ENCODE results near the gene PTPRU. TPM values are rescaled to one million over a fixed set of nuclear protein-coding genes. Genes with fewer than 3 reads are reported as not detected.

The PTPRU gene
- total and polyA plus RNA-seq, 2 experiments from 2014 or later = 8.0 to 105 TPM

GRCh38 chr1:29255134-29255666 is 18.9 kb downstream of the PTPRU start:
- H3K4me3 ChIP-seq = no peak overlapping the region
- DNase-seq (ENCODE audit: low spot score) (no peak), ATAC-seq (no peak)
- no peaks in the 10 kb centered on the region for H3F3A ChIP-seq (replicated peaks; ENCODE audit: low read depth)
- peaks cover 40% of the 10 kb centered on the region for H3K4me1 ChIP-seq (ENCODE audit: insufficient read depth)
- TF ChIP-seq NANOG (IDR thresholded peaks at IDR 0.05; ENCODE audit: borderline replicate concordance) (no peak), JUNB (IDR thresholded peaks at IDR 0.05; ENCODE audit: unreplicated experiment) (no peak)
- Mint-ChIP-seq H3K9me3 (no peaks in the 10 kb centered on the region), H3K4me3 (no peak overlapping the region), H3K4me1 (peaks cover 52% of the 10 kb centered on the region), H3K27ac (no peak overlapping the region), H3K27me3 (ENCODE audit: insufficient read depth, low read depth, poor library complexity) (peaks cover 50% of the 10 kb centered on the region), H3K36me3 (ENCODE audit: low read depth) (no peaks in the 10 kb centered on the region)
- no peaks in the 10 kb centered on the region for H3K79me2 ChIP-seq (replicated peaks; ENCODE audit: insufficient read depth)
- no peak overlapping the region for H3K4me2 ChIP-seq
- no peaks in the 10 kb centered on the region for H3K36me3 ChIP-seq (ENCODE audit: insufficient read depth)
- H3K27me3 ChIP-seq (ENCODE audit: insufficient read depth) = peaks cover 32% of the 10 kb centered on the region
- H3K9me2 ChIP-seq (ENCODE audit: insufficient read depth) = no peaks in the 10 kb centered on the region
- H4K20me1 ChIP-seq (replicated peaks; ENCODE audit: insufficient read depth) = no peaks in the 10 kb centered on the region
- no peak overlapping the region for H2AFZ ChIP-seq
- H3K27ac ChIP-seq (ENCODE audit: low read depth) = no peak overlapping the region

- Mint-ChIP-seq H3K27ac (no peak overlapping the region), H3K27me3 (ENCODE audit: insufficient read depth, low read depth, poor library complexity) (peaks cover 58% of the 10 kb centered on the region), H3K9me3 (no peaks in the 10 kb centered on the region), H3K4me3 (no peak overlapping the region), H3K4me1 (peaks cover 47% of the 10 kb centered on the region), H3K36me3 (ENCODE audit: low read depth) (no peaks in the 10 kb centered on the region)
- H3K9me2 ChIP-seq (ENCODE audit: insufficient read depth) = no peaks in the 10 kb centered on the region
- peaks cover 2% of the 10 kb centered on the region; the same call in 1 of the 2 replicates for H4K20me1 ChIP-seq (replicated peaks; ENCODE audit: insufficient read depth)
- H3K27me3 ChIP-seq (ENCODE audit: insufficient read depth) = peaks cover 43% of the 10 kb centered on the region
- no peaks in the 10 kb centered on the region for H3K79me2 ChIP-seq (replicated peaks; ENCODE audit: insufficient read depth)
- H3K4me1 ChIP-seq (ENCODE audit: insufficient read depth) = peaks cover 32% of the 10 kb centered on the region
- ATAC-seq = peak; percentile 4; the same call in 2 of the 3 replicates
- H3K36me3 ChIP-seq (ENCODE audit: insufficient read depth) = no peaks in the 10 kb centered on the region
- H3K4me2 ChIP-seq = peak overlapping the region; percentile 64
- 0 out of 2 replicates have a peak overlapping the region, but pooled peaks have one; percentile 32 for H3K4me3 ChIP-seq
- H2AFZ ChIP-seq = no peak overlapping the region
- no peak overlapping the region for H3K27ac ChIP-seq (ENCODE audit: low read depth)
- TF ChIP-seq, protein P1, sequence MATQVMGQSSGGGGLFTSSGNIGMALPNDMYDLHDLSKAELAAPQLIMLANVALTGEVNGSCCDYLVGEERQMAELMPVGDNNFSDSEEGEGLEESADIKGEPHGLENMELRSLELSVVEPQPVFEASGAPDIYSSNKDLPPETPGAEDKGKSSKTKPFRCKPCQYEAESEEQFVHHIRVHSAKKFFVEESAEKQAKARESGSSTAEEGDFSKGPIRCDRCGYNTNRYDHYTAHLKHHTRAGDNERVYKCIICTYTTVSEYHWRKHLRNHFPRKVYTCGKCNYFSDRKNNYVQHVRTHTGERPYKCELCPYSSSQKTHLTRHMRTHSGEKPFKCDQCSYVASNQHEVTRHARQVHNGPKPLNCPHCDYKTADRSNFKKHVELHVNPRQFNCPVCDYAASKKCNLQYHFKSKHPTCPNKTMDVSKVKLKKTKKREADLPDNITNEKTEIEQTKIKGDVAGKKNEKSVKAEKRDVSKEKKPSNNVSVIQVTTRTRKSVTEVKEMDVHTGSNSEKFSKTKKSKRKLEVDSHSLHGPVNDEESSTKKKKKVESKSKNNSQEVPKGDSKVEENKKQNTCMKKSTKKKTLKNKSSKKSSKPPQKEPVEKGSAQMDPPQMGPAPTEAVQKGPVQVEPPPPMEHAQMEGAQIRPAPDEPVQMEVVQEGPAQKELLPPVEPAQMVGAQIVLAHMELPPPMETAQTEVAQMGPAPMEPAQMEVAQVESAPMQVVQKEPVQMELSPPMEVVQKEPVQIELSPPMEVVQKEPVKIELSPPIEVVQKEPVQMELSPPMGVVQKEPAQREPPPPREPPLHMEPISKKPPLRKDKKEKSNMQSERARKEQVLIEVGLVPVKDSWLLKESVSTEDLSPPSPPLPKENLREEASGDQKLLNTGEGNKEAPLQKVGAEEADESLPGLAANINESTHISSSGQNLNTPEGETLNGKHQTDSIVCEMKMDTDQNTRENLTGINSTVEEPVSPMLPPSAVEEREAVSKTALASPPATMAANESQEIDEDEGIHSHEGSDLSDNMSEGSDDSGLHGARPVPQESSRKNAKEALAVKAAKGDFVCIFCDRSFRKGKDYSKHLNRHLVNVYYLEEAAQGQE (IDR thresholded peaks at IDR 0.05; ENCODE audit: unreplicated experiment) = no peak
- no peak for TF ChIP-seq JUNB (IDR thresholded peaks at IDR 0.05; ENCODE audit: unreplicated experiment)
- TF ChIP-seq STAT1 (IDR thresholded peaks at IDR 0.05; ENCODE audit: unreplicated experiment) = no peak
- no peak for TF ChIP-seq POLR2AphosphoS5 (IDR thresholded peaks at IDR 0.05; ENCODE audit: low read depth)
- TF ChIP-seq ZNF114 (CRISPR knock-in tag; IDR thresholded peaks at IDR 0.05) = no peak
- no peak for TF ChIP-seq ETS1 (IDR thresholded peaks at IDR 0.05)
- TF ChIP-seq EZH2phosphoT487 (IDR thresholded peaks at IDR 0.05; ENCODE audit: unreplicated experiment) = no peak
- TF ChIP-seq NANOG (IDR thresholded peaks at IDR 0.05; ENCODE audit: borderline replicate concordance) = no peak
- TF ChIP-seq ZNF331 (CRISPR knock-in tag; IDR thresholded peaks at IDR 0.05; ENCODE audit: low read depth) = no peak
- no peak for TF ChIP-seq CREB1 (CRISPR knock-in tag; IDR thresholded peaks at IDR 0.05; ENCODE audit: low read depth)
- TF ChIP-seq, protein P2, sequence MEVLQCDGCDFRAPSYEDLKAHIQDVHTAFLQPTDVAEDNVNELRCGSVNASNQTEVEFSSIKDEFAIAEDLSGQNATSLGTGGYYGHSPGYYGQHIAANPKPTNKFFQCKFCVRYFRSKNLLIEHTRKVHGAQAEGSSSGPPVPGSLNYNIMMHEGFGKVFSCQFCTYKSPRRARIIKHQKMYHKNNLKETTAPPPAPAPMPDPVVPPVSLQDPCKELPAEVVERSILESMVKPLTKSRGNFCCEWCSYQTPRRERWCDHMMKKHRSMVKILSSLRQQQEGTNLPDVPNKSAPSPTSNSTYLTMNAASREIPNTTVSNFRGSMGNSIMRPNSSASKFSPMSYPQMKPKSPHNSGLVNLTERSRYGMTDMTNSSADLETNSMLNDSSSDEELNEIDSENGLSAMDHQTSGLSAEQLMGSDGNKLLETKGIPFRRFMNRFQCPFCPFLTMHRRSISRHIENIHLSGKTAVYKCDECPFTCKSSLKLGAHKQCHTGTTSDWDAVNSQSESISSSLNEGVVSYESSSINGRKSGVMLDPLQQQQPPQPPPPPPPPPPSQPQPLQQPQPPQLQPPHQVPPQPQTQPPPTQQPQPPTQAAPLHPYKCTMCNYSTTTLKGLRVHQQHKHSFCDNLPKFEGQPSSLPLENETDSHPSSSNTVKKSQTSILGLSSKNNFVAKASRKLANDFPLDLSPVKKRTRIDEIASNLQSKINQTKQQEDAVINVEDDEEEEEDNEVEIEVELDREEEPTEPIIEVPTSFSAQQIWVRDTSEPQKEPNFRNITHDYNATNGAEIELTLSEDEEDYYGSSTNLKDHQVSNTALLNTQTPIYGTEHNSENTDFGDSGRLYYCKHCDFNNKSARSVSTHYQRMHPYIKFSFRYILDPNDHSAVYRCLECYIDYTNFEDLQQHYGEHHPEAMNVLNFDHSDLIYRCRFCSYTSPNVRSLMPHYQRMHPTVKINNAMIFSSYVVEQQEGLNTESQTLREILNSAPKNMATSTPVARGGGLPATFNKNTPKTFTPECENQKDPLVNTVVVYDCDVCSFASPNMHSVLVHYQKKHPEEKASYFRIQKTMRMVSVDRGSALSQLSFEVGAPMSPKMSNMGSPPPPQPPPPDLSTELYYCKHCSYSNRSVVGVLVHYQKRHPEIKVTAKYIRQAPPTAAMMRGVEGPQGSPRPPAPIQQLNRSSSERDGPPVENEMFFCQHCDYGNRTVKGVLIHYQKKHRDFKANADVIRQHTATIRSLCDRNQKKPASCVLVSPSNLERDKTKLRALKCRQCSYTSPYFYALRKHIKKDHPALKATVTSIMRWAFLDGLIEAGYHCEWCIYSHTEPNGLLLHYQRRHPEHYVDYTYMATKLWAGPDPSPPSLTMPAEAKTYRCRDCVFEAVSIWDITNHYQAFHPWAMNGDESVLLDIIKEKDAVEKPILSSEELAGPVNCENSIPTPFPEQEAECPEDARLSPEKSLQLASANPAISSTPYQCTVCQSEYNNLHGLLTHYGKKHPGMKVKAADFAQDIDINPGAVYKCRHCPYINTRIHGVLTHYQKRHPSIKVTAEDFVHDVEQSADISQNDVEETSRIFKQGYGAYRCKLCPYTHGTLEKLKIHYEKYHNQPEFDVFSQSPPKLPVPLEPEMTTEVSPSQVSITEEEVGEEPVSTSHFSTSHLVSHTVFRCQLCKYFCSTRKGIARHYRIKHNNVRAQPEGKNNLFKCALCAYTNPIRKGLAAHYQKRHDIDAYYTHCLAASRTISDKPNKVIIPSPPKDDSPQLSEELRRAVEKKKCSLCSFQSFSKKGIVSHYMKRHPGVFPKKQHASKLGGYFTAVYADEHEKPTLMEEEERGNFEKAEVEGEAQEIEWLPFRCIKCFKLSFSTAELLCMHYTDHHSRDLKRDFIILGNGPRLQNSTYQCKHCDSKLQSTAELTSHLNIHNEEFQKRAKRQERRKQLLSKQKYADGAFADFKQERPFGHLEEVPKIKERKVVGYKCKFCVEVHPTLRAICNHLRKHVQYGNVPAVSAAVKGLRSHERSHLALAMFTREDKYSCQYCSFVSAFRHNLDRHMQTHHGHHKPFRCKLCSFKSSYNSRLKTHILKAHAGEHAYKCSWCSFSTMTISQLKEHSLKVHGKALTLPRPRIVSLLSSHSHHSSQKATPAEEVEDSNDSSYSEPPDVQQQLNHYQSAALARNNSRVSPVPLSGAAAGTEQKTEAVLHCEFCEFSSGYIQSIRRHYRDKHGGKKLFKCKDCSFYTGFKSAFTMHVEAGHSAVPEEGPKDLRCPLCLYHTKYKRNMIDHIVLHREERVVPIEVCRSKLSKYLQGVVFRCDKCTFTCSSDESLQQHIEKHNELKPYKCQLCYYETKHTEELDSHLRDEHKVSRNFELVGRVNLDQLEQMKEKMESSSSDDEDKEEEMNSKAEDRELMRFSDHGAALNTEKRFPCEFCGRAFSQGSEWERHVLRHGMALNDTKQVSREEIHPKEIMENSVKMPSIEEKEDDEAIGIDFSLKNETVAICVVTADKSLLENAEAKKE (CRISPR knock-in tag; IDR thresholded peaks at IDR 0.05) = no peak
- no peak for TF ChIP-seq EZH2 (IDR thresholded peaks at IDR 0.05; ENCODE audit: low read depth, unreplicated experiment)
- DNase-seq (ENCODE audit: low spot score) = peak; percentile 57
- H3F3A ChIP-seq (replicated peaks; ENCODE audit: low read depth) = no peaks in the 10 kb centered on the region
Measured at GRCh38 chr1:29256394-29256793, 20.1 kb downstream of the PTPRU start.

All from GM23338 (cell line).